Transverse colon (tissue), 4 donors: ENCODE data around the gene CDH15. TPM values are rescaled to one million over a fixed set of nuclear protein-coding genes. Genes with fewer than 3 reads are reported as not detected.

ENCODE experiments used
- DNase-seq: peaks from one replicate; pipeline ENCODE4 v3.0.0-alpha.2; 2019
- H3K27ac ChIP-seq, 4 donors: fragments of 200-600 bp; sonication (generic); 2 replicates each; pipeline ENCODE4 v1.5.1; 2016 to 2018; ENCODE audit warnings: inconsistent platforms in 4 of 4
- H3K27me3 ChIP-seq: fragments of 200-600 bp; sonication (generic); 2 replicates; pipeline ENCODE4 v1.5.1; 2017; ENCODE audit warnings: inconsistent platforms
- H3K36me3 ChIP-seq, 4 donors: fragments of 200-600 bp; sonication (generic); 2 replicates each; pipeline ENCODE4 v1.5.1; 2017 to 2019; ENCODE audit warnings: inconsistent platforms in 4 of 4
- H3K4me1 ChIP-seq, 4 donors: fragments of 200-600 bp; sonication (generic); 2 replicates each; pipeline ENCODE4 v1.5.1; 2017 to 2020; ENCODE audit warnings: inconsistent platforms in 4 of 4
- H3K4me3 ChIP-seq, 4 donors: fragments of 200-600 bp; sonication (generic); 1 replicate in 1 of 4; 2 replicates in 3 of 4; pipeline versions ENCODE4 v1.5.1 to v1.6.1; 2017 to 2019; ENCODE audit warnings: inconsistent platforms in 4 of 4
- H3K9me3 ChIP-seq, 2 donors: fragments of 200-600 bp; sonication (generic); 2 replicates each; pipeline ENCODE4 v1.5.1; 2017 to 2019; ENCODE audit warnings: inconsistent platforms in 2 of 2
- CTCF ChIP-seq, 5 experiments: fragments of 200-600 bp in 3 of 5; fragments of 450-650 bp in 2 of 5; sonication (generic) in 3 of 5; IDR thresholded peaks; 1 replicate in 2 of 5; 2 replicates in 3 of 5; pipeline ENCODE4 v1.5.1; 2016 to 2017; ENCODE audit warnings: antibody characterized with exemption in 5 of 5, inconsistent platforms in 3 of 5, mild to moderate bottlenecking in 2 of 5, moderate library complexity in 1 of 5
- EP300 ChIP-seq: sonication (generic); formaldehyde crosslinking; IDR thresholded peaks from one replicate; pipeline ENCODE4 v1.6.1; 2017; ENCODE audit warnings: antibody characterized with exemption, low read depth
- POLR2A ChIP-seq: fragments of 450-650 bp; IDR thresholded peaks from one replicate; pipeline ENCODE4 v1.6.1; 2016; ENCODE audit warnings: antibody characterized with exemption, mild to moderate bottlenecking, moderate library complexity
- POLR2AphosphoS5 ChIP-seq, 3 donors: sonication (generic); formaldehyde crosslinking; IDR thresholded peaks; one replicate each; pipeline ENCODE4 v1.6.1; 2016; ENCODE audit warnings: antibody characterized with exemption in 3 of 3
- WGBS, 2 donors: methylation state at CpG; one replicate each; pipeline ENCODE4 v1.1.5; 2018; ENCODE audit warnings: low coverage in 1 of 2; 5-methylcytosine and 5-hydroxymethylcytosine counted together
- in situ Hi-C, 4 donors: fragments of 200-750 bp; cut with MboI; loops; one replicate each; pipeline versions ENCODE4 v1.15.0 to v1.15.1; 2017; ENCODE audit warnings: low sequenced_read_pairs in 3 of 4, low pct_ligation_motif_present in 1 of 4, low pct_unique_long_range_greater_than_20kb in 1 of 4
- intact Hi-C: fragments of 100-400 bp; cut with DNase I; formaldehyde crosslinking; loops from one replicate; pipeline ENCODE4 v1.15.1; 2023; ENCODE audit warnings: low total_unique reads
- total RNA-seq, 4 donors: library from RNA; depleted of rRNA; stranded (reverse); fragments of >200 nt; gene quantifications; one replicate each; pipeline ENCODE4 v1.1.0, GENCODE V29; 2016

Gene CDH15
- total RNA-seq, 4 donors from 2014 or later, result not detected

- DNase-seq, result no peak
- Histone ChIP-seq H3K9me3 (no peaks in the 10 kb centered on the region), H3K27ac (no peak overlapping the region), H3K4me1 (no peaks in the 10 kb centered on the region), H3K4me3 (no peak overlapping the region), H3K36me3 (no peaks in the 10 kb centered on the region), H3K27me3 (peaks cover 55% of the 10 kb centered on the region)
- TF ChIP-seq CTCF (IDR thresholded peaks at IDR 0.05), result no peak
- TF ChIP-seq POLR2A, result no peak
- TF ChIP-seq EP300, result no peak
- TF ChIP-seq POLR2AphosphoS5 (IDR thresholded peaks at IDR 0.05), result no peak
- 69% methylated on average over 12 of the region's 12 CpGs; no CpG with 5 or more reads in 1 of the 2 donors for WGBS, 2 donors
- in situ Hi-C loops, result no loop called here
- intact Hi-C loops, result no loop called here
Measured at GRCh38 chr16:89177501-89177900, 6.0 kb downstream of the CDH15 start.

- in situ Hi-C loops, result no loop called here
- DNase-seq, result no peak
- Histone ChIP-seq H3K36me3 (no peaks in the 10 kb centered on the region), H3K27me3 (peaks cover 50% of the 10 kb centered on the region), H3K4me3 (no peak overlapping the region), H3K27ac (no peak overlapping the region), H3K9me3 (no peaks in the 10 kb centered on the region), H3K4me1 (no peaks in the 10 kb centered on the region)
- WGBS, 2 donors, result 57% methylated on average over 8 of the region's 24 CpGs; no CpG with 5 or more reads in 1 of the 2 donors
- TF ChIP-seq POLR2A (no peak), POLR2AphosphoS5 (IDR thresholded peaks at IDR 0.05) (no peak), EP300 (no peak), CTCF (IDR thresholded peaks at IDR 0.05) (no peak)
- intact Hi-C loops, result no loop called here
Measured at GRCh38 chr16:89178453-89179147, 7.1 kb downstream of the CDH15 start.

- WGBS, 2 donors, result 91% methylated on average over 19 of the region's 19 CpGs; no CpG with 5 or more reads in 1 of the 2 donors
- H3K27me3 ChIP-seq, result peaks cover 49% of the 10 kb centered on the region
- intact Hi-C loops, result no loop called here
- in situ Hi-C loops, result no loop called here
- H3K9me3 ChIP-seq, result no peaks in the 10 kb centered on the region
- no peaks in the 10 kb centered on the region for H3K4me1 ChIP-seq
- no peaks in the 10 kb centered on the region for H3K36me3 ChIP-seq
- no peak overlapping the region for H3K4me3 ChIP-seq
- no peak for TF ChIP-seq EP300
- TF ChIP-seq POLR2A, result no peak
- no peak for TF ChIP-seq CTCF (IDR thresholded peaks at IDR 0.05)
- TF ChIP-seq POLR2AphosphoS5 (IDR thresholded peaks at IDR 0.05), result no peak
- no peak overlapping the region for H3K27ac ChIP-seq
- no peak for DNase-seq
Measured at GRCh38 chr16:89179148-89179484, 7.6 kb downstream of the CDH15 start.

GRCh38 chr16:89179656-89180315 is 8.2 kb downstream of the CDH15 start:
- Histone ChIP-seq H3K27me3 (peaks cover 45% of the 10 kb centered on the region), H3K27ac (no peak overlapping the region), H3K36me3 (no peaks in the 10 kb centered on the region), H3K4me1 (no peaks in the 10 kb centered on the region), H3K9me3 (no peaks in the 10 kb centered on the region), H3K4me3 (no peak overlapping the region)
- in situ Hi-C loops, result no loop called here
- intact Hi-C loops, result no loop called here
- DNase-seq, result no peak
- 79% methylated on average over 23 of the region's 25 CpGs; no CpG with 5 or more reads in 1 of the 2 donors for WGBS, 2 donors
- no peak for TF ChIP-seq POLR2A
- TF ChIP-seq POLR2AphosphoS5 (IDR thresholded peaks at IDR 0.05), result no peak
- no peak for TF ChIP-seq CTCF (IDR thresholded peaks at IDR 0.05)
- no peak for TF ChIP-seq EP300
